Heart left ventricle (tissue), 16 donors: ENCODE data around the gene ZDHHC18. TPM values are rescaled to one million over a fixed set of nuclear protein-coding genes. Genes with fewer than 3 reads are reported as not detected.
A peak's percentile ranks its signal among the peaks of the same experiment; 100 is the strongest.

Source experiments
- ATAC-seq, 4 donors: fragments of 200-7000 bp; cut with Tn5 transposase; one replicate each; pipeline ENCODE4 v1.9.1; 2020 to 2022; ENCODE audit warnings: moderate library complexity in 4 of 4, mild to moderate bottlenecking in 3 of 4, moderate number of reproducible peaks in 1 of 4
- DNase-seq, 5 donors: peaks; one replicate each; pipeline ENCODE4 v3.0.0-alpha.2; 2020
- H3K27ac ChIP-seq, 12 donors: fragments of 200-600 bp; sonication (generic) in 4 of 12; one replicate each; pipeline versions ENCODE4 v1.5.0 to v1.8.0; 2016 to 2022; ENCODE audit warnings: mild to moderate bottlenecking in 2 of 12
- H3K27me3 ChIP-seq, 9 donors: fragments of 200-600 bp; sonication (generic) in 2 of 9; one replicate each; pipeline versions ENCODE4 v1.5.1 to v1.8.0; 2016 to 2022; ENCODE audit warnings: mild to moderate bottlenecking in 3 of 9
- H3K36me3 ChIP-seq, 9 donors: fragments of 200-600 bp; sonication (generic) in 2 of 9; one replicate each; pipeline versions ENCODE4 v1.5.0 to v1.8.0; 2018 to 2022; ENCODE audit warnings: mild to moderate bottlenecking in 2 of 9
- H3K4me1 ChIP-seq, 12 donors: fragments of 200-600 bp; sonication (generic) in 4 of 12; one replicate each; pipeline versions ENCODE4 v1.5.0 to v1.8.0; 2016 to 2022; ENCODE audit warnings: mild to moderate bottlenecking in 3 of 12
- H3K4me3 ChIP-seq, 12 donors: fragments of 200-600 bp; sonication (generic) in 4 of 12; one replicate each; pipeline versions ENCODE4 v1.5.0 to v1.8.0; 2017 to 2022; ENCODE audit warnings: mild to moderate bottlenecking in 9 of 12, moderate library complexity in 4 of 12
- H3K9me3 ChIP-seq, 12 donors: fragments of 200-600 bp; sonication (generic) in 4 of 12; one replicate each; pipeline versions ENCODE4 v1.5.0 to v1.8.0; 2016 to 2022; ENCODE audit warnings: mild to moderate bottlenecking in 1 of 12
- CTCF ChIP-seq, 12 donors: fragments of 200-600 bp; sonication (generic) in 4 of 12; IDR thresholded peaks; one replicate each; pipeline versions ENCODE4 v1.5.0 to v1.8.0; 2018 to 2022; ENCODE audit warnings: antibody characterized with exemption in 12 of 12, mild to moderate bottlenecking in 5 of 12
- POLR2A ChIP-seq, 2 donors: fragments of 450-650 bp; IDR thresholded peaks; one replicate each; pipeline ENCODE4 v1.6.1; 2017; ENCODE audit warnings: antibody characterized with exemption in 2 of 2, mild to moderate bottlenecking in 2 of 2, moderate library complexity in 2 of 2
- WGBS, 4 donors: extraction: QIAGEN DNeasy Blood & Tissue Kit in 2 of 4; methylation state at CpG; one replicate each; pipeline versions ENCODE4 v1.1.5 to v1.1.7; 2013 to 2018; 5-methylcytosine and 5-hydroxymethylcytosine counted together
- intact Hi-C, 10 donors: fragments of 100-400 bp; cut with DNase I; formaldehyde crosslinking; loops; one replicate each; pipeline versions ENCODE4 v1.11.1 to v1.14.2; 2022
- polyA plus RNA-seq, 2 donors: library from polyadenylated mRNA; stranded (reverse); fragments of 200-250 nt; gene quantifications; one replicate each; pipeline ENCODE4 v1.2.3, GENCODE V29; 2013
- total RNA-seq, 9 donors: library from RNA; depleted of rRNA in 2 of 9; stranded (reverse); fragments of >200 nt in 2 of 9; fragmentation: NEBNext Ultra II Directional in 3 of 9; extraction: Animal tissue kit (Norgen Biotek cat#: 25700) in 3 of 9; gene quantifications; one replicate each; pipeline versions ENCODE4 v1.1.0 to v1.2.4, GENCODE V29; 2016 to 2023
- donor health status: ischemic (EF 13 %, LVEDD 7.1; RV severe dilation, severe dysfunction).
- donor health status: healthy with polysubstance abuse.
- donor health status: DM: no; HTN: yes; CAD: no.
- donor health status: DM: no; HTN: no; CAD: no.
- donor health status: ischemic (EF 25% LVEDD 6.9; RV normal size, moderate dysfunction).
- donor health status: ischemic (EF 25% LVEDD 5.7; RV mildly dilated, moderate dysfunction).
- donor health status: healthy.
- donor health status: DM: yes; HTN: yes; CAD: no.
- donor health status: ischemic (EF 35%, LVEDD 5.7; RV mildly dilated, moderate dysfunction).
- donor health status: nonischemic (EF 11% LVEDD 7.7; RV severe dilation, severe dysfunction).
- donor health status: DM: yes; HTN: yes; CAD: no.
- donor health status: PGD.
- donor health status: ischemic (EF 29% LVEDD 5.4; RV normal size, mild dysfunction).
- donor health status: nonischemic (EF 23%, LVEDD 6.1; RV moderate dilation, normal function).

The ZDHHC18 gene
- total and polyA plus RNA-seq, 11 donors: 8.7 to 22.5 (median 12.2) TPM

DNA sequence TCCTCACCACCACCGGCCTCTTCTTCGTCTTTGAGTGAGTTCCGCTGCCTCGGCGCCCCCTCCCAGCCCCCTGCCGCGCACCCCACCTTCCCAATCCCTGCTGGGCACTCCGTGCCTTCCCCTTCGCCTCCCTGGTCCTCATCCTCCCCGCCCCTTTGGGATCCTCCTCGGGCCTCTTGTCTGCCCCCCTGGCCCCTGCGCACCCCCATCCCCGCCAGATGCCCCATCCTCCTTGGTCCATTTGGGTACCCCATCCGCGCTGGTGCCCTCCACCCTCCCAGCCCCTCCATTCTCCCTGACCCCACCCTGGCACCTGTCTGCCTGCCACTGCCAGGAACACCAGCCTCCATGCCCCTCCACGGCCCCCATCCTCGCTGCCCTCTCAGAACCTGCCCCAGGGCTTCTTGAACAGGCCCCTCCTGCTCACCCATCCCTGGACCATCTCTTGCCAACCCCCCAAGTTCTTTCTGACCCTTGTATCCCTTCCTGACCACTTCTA, 667 bp downstream of the ZDHHC18 start:
- H3K4me3 ChIP-seq: peak overlapping the region; percentile 43 to 98 (median 79)
- no peak for DNase-seq
- peaks cover 0 to 17% (median 5%) of the 10 kb centered on the region in 9 donors for H3K36me3 ChIP-seq
- intact Hi-C loops: no loop called here
- TF ChIP-seq POLR2A (IDR thresholded peaks at IDR 0.05) (no peak), CTCF (IDR thresholded peaks at IDR 0.05) (no peak)
- no peaks in the 10 kb centered on the region for H3K27me3 ChIP-seq
- 4 to 8% (median 6%) methylated on average over 12 to 17 of the region's 17 CpGs for WGBS, 4 donors
- peak overlapping the region in 11 of 12 donors; percentile 51 to 87 (median 79) for H3K27ac ChIP-seq
- H3K9me3 ChIP-seq: no peaks in the 10 kb centered on the region
- ATAC-seq: peak in 1 of 4 donors; percentile 2
- peaks cover 8 to 45% (median 29%) of the 10 kb centered on the region in 12 donors for H3K4me1 ChIP-seq

DNA sequence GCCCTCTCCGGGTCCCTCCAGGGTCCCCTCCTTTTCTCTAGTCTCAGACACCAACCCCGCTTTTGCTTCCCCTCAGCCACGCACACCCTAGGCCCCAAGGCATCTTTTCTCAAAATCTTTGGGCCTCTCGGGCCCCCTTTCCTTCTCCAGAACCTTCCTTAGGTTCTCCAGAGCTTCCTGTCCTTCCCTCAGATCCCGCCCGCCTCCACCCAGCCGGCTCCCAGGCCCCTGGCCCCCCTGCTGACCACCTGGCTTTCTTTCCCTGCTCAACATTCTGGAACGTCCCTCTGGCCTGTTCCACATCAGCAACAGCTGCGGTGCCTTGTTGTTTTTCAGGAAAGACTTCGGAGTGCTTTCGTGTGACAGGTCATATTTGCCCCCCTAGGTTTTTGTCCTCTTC, 1.2 kb downstream of the ZDHHC18 start:
- DNase-seq: no peak
- TF ChIP-seq POLR2A (IDR thresholded peaks at IDR 0.05) (no peak), CTCF (IDR thresholded peaks at IDR 0.05) (no peak)
- H3K27ac ChIP-seq: peak overlapping the region in 10 of 12 donors; percentile 25 to 87 (median 76)
- 22 to 31% (median 29%) methylated on average over 11 of the region's 11 CpGs for WGBS, 4 donors
- intact Hi-C loops: no loop called here
- peak in 1 of 4 donors; percentile 35 for ATAC-seq
- no peaks in the 10 kb centered on the region for H3K9me3 ChIP-seq
- peaks cover 0 to 22% (median 10%) of the 10 kb centered on the region in 9 donors for H3K36me3 ChIP-seq
- no peaks in the 10 kb centered on the region for H3K27me3 ChIP-seq
- peak overlapping the region; percentile 43 to 98 (median 79) for H3K4me3 ChIP-seq
- peaks cover 8 to 48% (median 29%) of the 10 kb centered on the region in 12 donors for H3K4me1 ChIP-seq

DNA sequence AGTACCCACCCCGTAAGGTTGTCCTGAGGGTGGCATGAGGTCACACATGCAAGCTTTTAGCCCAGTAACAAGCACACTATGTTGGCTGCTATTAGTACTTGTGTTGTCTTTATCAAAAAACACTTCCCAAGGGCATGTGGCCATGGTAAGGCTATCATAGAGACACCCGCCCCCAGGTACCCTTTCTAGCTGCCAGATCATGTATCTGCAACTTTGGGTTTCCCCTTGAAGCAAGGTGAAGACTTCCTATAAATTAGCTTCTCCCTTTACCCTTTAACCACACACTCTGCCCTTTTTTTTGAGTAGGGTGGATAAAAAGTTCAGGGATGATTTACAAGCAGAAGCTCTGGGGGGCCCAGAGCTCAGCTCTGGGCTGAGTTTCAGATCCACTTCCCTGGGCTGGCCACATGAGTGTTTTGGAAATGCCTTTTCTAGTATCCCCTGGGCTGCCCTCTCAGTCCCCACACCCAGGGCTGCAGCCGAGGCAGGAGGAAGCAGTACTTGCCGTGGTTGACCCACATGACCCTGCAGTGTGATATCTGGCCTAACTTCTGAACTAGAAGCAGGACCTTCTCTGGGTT, 2.0 kb downstream of the ZDHHC18 start:
- Histone ChIP-seq H3K27ac (peak overlapping the region in 11 of 12 donors; percentile 11 to 83 (median 51)), H3K4me3 (peak overlapping the region in 4 of 12 donors; percentile 4 to 98 (median 78)), H3K36me3 (peaks cover 0 to 30% (median 18%) of the 10 kb centered on the region in 9 donors), H3K4me1 (peaks cover 8 to 57% (median 29%) of the 10 kb centered on the region in 12 donors), H3K9me3 (no peaks in the 10 kb centered on the region), H3K27me3 (no peaks in the 10 kb centered on the region)
- TF ChIP-seq CTCF (IDR thresholded peaks at IDR 0.05): no peak
- no peak for TF ChIP-seq POLR2A (IDR thresholded peaks at IDR 0.05)
- WGBS, 4 donors: 24 to 34% (median 30%) methylated on average over 4 of the region's 4 CpGs
- ATAC-seq: peak; percentile 11 to 72 (median 48)
- intact Hi-C loops: no loop called here
- DNase-seq: peak in 1 of 5 donors; percentile 52

GRCh38 chr1:26829184-26829911, 2.9 kb downstream of the ZDHHC18 start:
- peak overlapping the region in 7 of 12 donors; percentile 11 to 83 (median 53) for H3K27ac ChIP-seq
- TF ChIP-seq CTCF (IDR thresholded peaks at IDR 0.05) (no peak), POLR2A (IDR thresholded peaks at IDR 0.05) (no peak)
- DNase-seq (no peak), ATAC-seq (no peak)
- peaks cover 0 to 39% (median 27%) of the 10 kb centered on the region in 9 donors for H3K36me3 ChIP-seq
- H3K27me3 ChIP-seq: no peaks in the 10 kb centered on the region
- WGBS, 4 donors: 87 to 92% (median 88%) methylated on average over 6 of the region's 6 CpGs
- peak overlapping the region in 3 of 12 donors; percentile 4 to 98 (median 74) for H3K4me3 ChIP-seq
- H3K9me3 ChIP-seq: no peaks in the 10 kb centered on the region
- peaks cover 8 to 64% (median 29%) of the 10 kb centered on the region in 12 donors for H3K4me1 ChIP-seq
- intact Hi-C loops: no loop called here
